GM18507 (cell line): ENCODE results near the gene SPATA1.
"Not testable (repeated sequence)": the region's sequence is repeated elsewhere in the genome, so short reads cannot be mapped to it uniquely, and the experiment has no call there.

Experiments
- DNase-seq: peaks from one replicate; pipeline ENCODE4 v3.0.0; 2011; ENCODE audit warnings: low read depth; ENCODE audit not compliant: insufficient read length; ENCODE audit errors: extremely low spot score
- FAIRE-seq: peaks from 2 replicates; lab custom pipeline; 2011; peaks lifted over from hg19 to GRCh38; lab: Jason Lieb, UNC

The SPATA1 gene

DNA sequence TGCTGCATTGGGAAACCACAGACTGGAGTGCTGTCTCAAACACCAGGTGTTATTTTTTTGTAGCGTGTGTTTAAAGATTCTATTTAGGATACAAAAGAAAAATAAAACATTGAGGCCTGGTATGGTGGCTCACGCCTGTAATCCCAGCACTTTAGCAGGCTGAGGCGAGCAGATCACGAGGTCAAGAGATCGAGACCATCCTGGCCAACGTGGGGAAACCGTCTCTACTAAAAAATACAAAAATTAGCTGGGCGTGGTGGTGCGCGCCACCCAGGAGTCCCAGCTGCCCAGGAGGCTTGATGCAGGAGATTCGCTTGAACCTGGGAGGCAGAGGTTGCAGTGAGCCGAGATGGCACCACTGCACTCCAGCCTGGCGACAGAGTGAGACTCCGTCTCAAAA lies 1.7 kb downstream of the SPATA1 start:
- FAIRE-seq, DNase-seq: not testable (repeated sequence)

DNA sequence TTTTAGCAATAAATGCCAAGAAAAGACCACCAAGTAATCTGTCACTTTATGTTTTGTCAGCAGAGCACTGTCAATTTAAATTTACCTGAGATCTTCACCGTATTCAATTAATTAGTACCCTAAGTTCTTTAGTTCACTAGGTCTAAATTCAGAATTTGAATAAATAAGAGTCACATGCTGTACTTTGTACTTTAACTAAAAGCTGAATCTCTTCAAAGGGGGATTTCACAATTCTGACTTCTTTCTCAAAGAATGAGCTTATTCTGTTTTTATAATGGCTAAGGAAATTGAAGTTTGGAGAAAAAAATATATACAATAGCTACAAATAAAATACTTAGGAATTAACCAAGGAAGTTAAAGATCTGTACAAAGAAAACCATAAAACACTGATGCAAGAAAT lies 2.3 kb downstream of the SPATA1 start:
- no peak for FAIRE-seq
- DNase-seq: no peak

DNA sequence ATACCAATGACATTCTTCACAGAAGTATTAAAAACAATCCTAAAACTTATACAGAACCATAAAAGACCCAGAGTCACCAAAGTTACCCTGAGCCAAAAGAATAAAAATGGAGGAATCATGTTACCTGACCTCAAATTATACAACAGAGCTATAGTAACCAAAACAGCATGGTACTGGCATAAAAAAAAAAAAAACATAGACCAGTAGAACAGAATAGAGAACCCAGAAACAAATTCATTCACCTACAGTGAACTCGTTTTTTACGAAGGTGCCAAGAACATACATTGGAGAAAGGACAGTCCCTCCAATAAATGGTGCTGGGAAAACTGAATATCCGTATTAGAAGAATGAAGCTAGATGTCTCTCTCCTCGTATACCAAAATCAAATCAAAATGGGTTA lies 2.8 kb downstream of the SPATA1 start:
- FAIRE-seq: no peak
- DNase-seq: no peak

DNA sequence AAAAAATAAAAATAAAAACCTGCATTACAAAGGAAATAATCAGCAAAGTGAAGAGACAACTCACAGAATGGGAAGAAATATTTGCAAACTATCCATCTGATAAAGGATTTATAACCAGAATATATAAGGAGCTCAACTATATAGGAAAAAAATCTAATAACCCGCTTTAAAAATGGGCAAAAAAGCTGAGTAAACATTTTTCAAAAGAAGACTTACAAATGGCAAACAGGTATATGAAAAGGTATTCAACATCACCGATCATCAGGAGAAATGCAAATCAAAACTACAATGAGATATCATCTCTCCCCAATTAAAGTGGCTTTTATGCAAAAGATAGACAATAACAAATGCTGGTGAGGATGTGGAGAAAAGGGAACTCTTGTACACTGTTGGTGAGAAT lies 4.0 kb downstream of the SPATA1 start:
- FAIRE-seq: no peak
- DNase-seq: no peak

DNA sequence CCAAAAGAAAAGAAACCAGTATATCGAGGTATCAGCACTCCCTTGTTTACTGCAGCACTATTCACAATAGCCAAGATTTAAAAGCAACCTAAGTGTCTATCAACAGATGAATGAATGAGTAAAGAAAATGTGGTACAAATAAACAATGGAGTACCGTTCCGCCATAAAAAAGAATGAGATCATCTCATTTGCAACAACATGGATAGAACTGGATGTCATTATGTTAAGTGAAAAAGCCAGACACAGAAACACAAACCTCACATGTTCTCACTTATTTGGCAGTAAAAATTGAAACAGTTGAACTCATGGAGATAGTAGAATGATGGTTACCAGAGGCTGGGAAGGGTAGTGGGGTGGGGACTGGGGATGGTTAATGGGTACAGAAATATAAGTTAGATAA lies 4.5 kb downstream of the SPATA1 start:
- DNase-seq: no peak
- FAIRE-seq: no peak

DNA sequence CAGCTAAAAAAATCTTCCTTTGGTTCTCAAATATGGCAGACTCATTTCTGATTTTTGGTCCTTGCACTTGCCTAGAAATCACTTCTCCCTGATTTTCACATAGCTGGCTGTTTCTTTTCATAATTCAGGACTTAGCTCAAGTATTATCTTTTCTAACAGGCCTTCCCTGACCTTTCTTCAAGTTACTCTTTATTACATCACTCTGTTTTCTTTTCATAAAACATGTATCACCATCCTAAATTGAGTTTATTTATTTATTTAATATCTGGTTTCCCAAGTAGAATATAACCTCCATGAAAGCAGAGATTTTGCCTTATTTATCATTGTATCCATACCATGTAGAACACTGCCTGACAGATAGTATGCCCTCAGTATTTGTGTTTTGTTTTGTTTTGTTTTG lies 18.4 kb downstream of the SPATA1 start:
- no peak for FAIRE-seq

DNA sequence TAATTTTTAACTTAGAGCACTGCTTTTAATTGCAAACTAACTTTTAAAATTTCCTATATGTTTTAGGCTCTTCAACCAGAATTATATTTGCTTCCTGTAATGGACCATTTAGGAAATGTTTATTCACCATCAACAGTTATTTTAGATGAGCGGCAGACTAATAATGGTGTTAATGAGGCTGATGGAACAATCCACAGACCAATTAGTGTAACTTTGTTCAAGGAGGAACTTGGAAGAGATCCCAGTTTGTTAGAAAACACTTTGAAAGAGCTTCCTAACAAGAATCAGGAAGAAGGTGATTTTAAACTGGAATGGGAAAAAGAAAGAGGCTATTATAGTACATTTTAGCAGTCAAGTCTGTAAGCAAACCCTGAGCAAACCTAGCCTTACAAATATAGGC lies 19.6 kb downstream of the SPATA1 start:
- peak; percentile 5 for FAIRE-seq
- no peak for DNase-seq

More for the DNA sequence above, 18.4 kb downstream of the SPATA1 start:
- DNase-seq: no peak

DNA sequence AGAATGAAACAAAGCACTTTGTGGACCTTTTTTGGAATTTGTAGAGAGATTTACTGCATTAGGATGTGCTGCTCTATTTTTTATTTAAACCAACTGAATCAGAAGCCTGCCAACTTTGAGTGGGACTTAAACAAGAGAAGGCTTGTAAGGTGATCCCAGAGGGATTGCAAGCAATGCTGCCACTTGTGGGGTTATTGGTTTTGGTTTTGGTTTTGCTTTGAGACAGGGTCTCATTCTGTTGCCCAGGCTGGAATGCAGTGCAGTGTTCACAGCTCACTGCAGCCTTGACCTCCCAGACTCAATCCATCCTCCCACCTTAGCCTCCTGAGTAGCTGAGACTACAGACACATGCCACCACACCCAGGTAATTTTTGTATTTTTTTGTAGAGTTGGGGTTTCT lies 32.4 kb downstream of the SPATA1 start:
- FAIRE-seq (no peak), DNase-seq (no peak)

DNA sequence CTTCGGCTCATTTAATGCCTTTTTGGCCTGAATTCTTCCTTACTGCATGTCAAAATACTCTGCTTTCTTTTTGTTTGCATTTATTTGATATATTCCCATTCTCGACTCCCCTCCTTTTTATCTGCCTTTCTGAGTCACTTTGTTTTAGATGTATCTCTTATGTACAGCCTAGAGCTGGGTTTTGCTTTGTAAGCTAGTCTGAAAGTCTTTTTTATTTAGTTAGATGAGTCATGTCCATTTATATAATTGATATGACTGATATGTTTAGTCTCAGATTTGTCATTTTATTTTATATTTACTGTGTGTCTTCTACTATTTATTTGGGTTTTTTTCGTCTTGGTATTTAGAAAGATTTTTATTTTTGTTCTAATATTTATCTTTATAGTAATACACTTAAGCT lies 33.8 kb downstream of the SPATA1 start:
- DNase-seq (no peak), FAIRE-seq (no peak)

DNA sequence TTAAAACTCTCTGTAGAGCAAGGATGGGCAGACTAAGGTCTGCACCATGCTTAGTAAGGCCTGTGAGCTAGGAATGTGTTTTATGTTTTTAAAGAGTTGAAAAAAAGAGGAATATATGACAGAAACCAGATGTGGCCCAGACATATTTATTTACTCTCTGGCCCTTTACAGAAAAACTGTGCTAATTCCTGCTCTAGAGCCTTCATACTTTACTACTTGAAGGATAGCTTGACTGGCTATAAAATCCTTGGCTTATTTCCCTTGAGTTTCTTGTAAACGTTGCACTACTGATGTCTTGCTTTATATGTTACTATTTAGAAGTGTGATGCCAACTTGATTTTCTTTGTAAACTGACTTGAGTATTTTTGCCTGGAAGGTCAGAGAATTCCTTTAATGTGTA lies 34.6 kb downstream of the SPATA1 start:
- DNase-seq (no peak), FAIRE-seq (no peak)

DNA sequence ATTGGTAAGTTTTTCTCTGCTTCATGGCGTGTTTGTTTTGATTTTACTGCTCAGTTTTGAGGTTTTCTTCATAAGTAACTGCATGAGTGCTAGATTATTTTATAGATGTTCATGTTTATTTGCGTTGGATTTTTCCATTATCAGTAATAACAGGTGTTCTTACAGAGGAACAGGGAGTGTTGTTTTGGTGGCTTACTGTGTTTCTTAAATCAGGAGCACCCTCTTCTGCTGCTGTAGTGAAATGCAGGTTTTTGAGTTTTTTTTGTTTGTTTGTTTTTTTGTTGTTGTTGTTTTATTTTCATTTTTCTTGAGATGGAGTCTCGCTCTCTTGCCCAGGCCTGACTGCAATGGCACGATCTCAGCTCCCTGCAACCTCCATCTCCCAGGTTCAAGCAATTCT lies 35.5 kb downstream of the SPATA1 start:
- FAIRE-seq (no peak), DNase-seq (no peak)

DNA sequence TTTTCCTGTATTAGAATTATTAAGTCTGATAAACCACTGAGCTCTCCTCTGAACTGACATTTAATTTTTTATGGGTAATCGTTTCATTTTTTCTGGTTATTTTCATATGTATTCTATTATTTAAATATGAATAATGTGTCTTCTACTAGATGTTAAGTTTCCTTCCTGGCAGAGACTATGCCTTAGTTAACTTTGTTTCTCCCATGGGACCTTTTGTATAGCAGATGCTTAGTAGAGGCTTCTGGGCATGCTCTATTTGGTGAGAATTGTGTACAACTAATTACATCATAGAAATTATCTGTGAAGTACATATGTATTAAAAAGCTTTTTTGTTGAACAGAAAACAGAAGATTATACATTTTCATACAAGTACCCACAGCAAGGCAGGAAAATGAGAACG lies 44.6 kb downstream of the SPATA1 start:
- FAIRE-seq (no peak), DNase-seq (no peak)

DNA sequence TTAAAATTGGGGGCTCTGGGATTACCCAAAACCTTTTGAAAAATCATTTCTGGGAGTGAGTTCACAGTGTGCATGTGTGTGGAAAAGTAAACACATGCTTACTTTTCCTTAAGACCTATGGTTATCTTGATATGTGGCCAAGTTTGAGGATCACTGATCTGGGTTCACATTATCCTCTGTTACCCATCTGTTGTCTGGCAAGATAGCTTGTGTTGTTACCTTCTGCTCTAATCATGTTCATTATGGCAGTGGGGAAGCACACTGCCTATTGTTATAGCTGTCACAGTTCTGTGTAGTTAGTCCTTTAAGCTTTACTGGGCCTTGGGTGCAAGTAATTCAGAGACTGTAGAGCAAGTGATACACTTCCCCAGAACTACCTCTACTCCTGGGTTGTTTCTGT lies 63.0 kb downstream of the SPATA1 start:
- DNase-seq: no peak
- FAIRE-seq: no peak

DNA sequence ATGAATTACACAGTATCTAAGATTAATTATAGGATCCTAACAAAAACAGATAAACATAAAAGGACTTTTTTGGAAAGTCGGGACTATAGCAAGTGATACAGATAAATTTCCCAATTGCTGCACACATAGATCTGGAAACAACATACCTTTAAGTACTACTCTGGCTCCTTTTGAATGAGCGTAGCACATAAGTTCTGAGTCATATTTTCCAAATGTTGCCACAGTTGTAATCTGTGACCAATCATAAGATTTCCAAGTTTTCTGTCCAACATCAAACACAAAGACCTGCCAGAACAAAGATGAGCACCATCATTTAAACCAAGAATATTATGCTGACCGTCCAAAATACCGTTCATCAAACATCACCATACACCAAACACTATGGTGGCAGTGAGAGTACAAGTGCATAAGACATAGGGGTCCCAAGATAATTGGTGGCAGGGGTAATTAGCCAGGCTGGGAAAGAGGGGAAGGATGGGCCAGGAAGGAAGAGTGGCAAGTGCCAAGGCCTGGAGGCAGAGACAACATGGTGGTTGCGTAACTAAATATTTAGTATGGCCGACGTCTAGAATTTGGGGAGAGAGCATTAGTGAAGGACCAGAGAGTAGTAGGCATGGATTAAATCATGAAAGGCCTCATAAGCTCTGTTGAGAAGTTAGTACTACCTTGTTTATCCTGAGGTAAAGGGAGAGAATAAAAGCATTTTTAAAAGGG lies 64.4 kb downstream of the SPATA1 start:
- no peak for FAIRE-seq
- no peak for DNase-seq

DNA sequence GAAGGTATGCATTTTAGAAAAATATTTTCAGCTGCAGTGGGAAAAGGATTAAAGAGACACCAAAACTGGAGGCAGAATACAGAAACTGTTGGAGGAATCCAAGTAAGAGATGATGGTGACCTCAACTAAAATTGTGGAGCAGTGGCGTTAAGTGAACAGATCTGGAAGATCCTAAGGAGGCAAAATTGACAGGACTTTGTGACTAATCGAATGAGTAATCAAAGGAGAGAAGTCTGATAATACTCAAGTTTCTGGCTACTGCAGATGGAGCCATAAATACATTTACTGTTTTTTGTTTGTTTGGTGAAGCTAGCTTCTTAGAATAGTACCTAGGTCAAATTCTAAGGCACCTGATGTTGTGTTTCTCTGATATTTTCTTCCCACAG lies 65.0 kb downstream of the SPATA1 start:
- DNase-seq: no peak
- no peak for FAIRE-seq

DNA sequence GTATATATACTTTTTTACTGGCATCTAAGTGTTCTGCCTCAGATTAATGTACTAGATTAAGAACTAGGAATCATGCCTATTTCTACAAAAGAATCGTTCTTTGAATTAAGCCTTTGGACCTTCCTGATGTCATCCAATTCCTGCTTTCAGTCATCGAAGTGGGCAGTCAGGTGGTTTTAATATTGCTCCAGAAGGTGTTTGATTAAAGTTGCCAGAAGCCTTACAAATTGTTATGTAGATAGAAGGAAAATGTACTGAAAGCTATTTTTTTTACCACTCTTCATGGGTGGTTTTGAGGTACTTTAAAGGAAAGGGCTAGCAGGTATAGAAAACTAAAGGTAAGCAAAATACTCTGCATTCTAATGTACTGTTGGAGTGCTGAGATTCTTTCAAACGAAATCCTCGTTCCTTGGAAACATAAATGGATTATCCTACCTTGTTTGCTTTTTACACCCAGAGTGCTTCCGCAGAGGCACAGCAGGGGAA lies 67.3 kb downstream of the SPATA1 start:
- DNase-seq (no peak), FAIRE-seq (no peak)

DNA sequence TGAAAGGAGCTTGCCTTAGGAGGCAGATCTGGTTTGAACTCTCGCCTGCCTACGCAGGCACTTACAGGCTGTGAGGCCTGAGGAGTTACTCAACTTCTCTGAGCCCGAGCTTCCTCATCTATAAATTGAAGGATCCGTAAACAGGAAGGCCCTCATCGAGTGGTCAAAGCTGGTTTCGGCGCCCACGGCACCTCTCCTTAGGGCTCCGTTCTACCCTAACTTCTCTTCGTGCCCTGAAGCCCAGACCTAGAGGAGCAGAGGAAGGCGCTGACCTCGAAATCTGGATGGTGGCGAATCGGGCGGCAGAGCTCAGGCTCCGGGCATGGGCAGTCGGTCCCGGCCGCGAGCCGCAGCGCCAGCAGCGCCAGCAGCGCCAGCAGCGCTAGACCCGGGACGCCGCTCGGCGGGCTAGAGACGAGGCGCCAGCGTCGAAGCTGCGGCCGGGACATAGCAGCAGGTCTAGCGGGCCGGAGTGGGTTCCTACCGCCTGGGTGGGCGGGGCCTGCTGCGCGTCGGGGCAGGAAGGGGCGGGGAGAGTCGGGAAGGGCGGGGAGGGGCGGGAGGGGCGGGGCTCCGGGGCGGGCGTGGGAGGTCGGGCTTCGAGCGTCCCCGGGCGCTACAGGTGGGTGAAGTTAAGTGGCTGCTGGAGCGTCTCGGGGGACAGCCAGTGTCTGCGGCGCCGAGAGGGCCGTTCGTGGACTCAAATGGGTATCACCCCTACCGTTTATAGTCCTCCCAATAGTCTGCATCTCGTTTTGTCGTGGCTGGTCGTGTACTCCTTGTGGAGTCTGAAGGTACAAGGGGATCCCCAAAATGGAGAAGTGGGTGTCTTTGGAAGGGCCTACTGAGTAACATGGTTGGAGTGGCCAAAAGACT lies 68.0 kb downstream of the SPATA1 start, which contains the start of gene CTBS:
TSS of gene CTBS (minus strand) at position 474 of the 876 bp plus-strand sequence. CDS start at position 449, 25 bp downstream.
- DNase-seq (peak; percentile 95), FAIRE-seq (peak; percentile 91)

DNA sequence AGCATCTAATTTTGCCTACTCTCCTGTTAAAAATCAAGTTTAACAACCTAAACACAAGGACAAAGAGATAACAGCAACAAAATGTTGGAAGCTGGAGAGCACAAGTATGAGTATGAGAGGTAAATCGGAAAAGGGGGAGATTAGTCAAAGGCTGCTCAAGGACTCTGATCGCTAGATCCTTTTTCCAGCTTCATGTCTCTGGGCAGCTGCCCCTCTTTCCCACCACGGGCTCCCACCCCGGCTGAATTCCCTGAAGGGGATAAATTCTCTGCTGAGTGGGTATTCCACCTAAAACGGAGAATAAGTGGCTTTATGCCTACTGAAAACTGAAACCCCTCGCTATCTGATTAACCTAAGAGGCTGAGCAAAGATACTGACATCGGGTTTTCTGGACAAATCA lies 68.8 kb downstream of the SPATA1 start:
- FAIRE-seq (no peak), DNase-seq (no peak)

DNA sequence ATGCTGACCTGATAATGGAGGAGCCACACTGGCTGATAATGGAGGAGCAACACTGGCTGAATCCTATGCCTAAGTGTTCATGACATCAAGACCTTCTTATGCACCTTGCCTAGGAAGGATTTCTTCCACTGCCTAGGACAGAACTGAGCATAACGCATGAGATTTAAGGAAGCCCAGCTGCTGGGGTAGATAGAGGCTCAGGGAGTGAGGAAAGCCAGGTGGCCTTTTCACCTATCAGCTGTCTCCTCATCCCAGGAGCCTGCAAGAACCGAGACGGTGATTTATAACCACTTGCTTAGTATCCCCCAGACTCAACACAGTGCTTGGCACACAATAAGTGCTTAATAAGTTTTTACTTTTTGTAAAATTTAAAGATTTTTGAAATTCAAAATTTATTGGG lies 75.5 kb downstream of the SPATA1 start:
- FAIRE-seq: no peak

DNA sequence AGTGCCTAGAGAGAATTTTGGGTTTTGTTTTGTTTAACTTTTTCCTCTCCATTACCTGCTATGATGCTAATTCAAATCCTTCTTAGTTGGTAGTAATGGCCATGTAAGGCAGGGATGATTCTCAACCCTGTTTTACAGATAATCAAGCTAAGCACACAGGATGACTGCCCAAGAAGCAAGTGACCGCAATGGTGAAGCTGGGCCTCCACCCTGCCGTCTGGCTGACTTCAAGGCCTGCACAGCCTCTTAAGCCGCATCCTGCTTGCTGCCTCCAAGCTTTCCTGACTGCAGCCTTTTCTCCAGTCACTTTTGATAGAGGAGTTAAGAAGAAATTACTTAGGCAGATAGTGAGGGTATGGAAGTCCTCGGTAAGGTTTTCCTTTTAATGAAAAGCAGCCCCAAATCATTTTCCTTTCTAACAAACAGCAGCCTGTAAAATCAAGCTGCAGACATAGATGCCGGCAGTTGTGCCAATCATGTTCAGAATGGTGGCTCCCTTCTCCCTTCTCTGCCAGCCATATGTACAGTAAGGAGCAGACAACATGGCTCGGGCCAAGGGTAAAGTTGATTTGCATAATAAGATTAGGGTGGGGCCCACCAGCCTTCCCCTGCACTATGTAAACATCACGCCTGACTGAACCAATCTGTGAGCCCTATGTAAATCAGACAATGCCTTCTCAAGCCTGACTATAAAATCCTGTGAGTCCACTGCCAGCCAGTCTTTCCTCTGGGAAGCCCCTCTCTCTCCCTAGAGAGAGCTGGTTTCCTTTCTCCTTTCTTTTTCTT lies 76.8 kb downstream of the SPATA1 start:
- DNase-seq: no peak
- FAIRE-seq: no peak

More for the DNA sequence above, 75.5 kb downstream of the SPATA1 start:
- no peak for DNase-seq
